NCI-H1048 (cell line): ENCODE measurements around the gene CCDC3.
"Not testable (repeated sequence)": the region's sequence is repeated elsewhere in the genome, so short reads cannot be mapped to it uniquely, and the experiment has no call there.

Source experiments
- DNase-seq: peaks from one replicate; lab custom pipeline; 2025; lab: John Stamatoyannopoulos, UW

Gene CCDC3

GRCh38 chr10:13000431-13000830, 1.1 kb downstream of the CCDC3 start:
- no peak for DNase-seq

- no peak for DNase-seq
Measured at GRCh38 chr10:12999849-13000248, 1.7 kb downstream of the CCDC3 start.

- no peak for DNase-seq
Measured at GRCh38 chr10:12995425-12995861, 6.1 kb downstream of the CCDC3 start.

- DNase-seq: no peak
Measured at GRCh38 chr10:12993595-12993994, 7.9 kb downstream of the CCDC3 start.

GRCh38 chr10:12985347-12985746, 16.2 kb downstream of the CCDC3 start:
- DNase-seq: no peak

GRCh38 chr10:12984165-12984747, 17.3 kb downstream of the CCDC3 start:
- no peak for DNase-seq

GRCh38 chr10:12983568-12983967, 17.9 kb downstream of the CCDC3 start:
- not testable (repeated sequence) for DNase-seq

GRCh38 chr10:12981570-12981969, 19.9 kb downstream of the CCDC3 start:
- DNase-seq: no peak

- no peak for DNase-seq
Measured at GRCh38 chr10:12980713-12981306, 20.7 kb downstream of the CCDC3 start.

GRCh38 chr10:12980102-12980661, 21.3 kb downstream of the CCDC3 start:
- DNase-seq: no peak

GRCh38 chr10:12978891-12979290, 22.6 kb downstream of the CCDC3 start:
- DNase-seq: no peak

- DNase-seq: no peak
Measured at GRCh38 chr10:12975906-12976305, 25.6 kb downstream of the CCDC3 start.

GRCh38 chr10:12975266-12975665, 26.2 kb downstream of the CCDC3 start:
- DNase-seq: no peak

GRCh38 chr10:12974491-12975199, 26.9 kb downstream of the CCDC3 start:
- DNase-seq: no peak

- DNase-seq: no peak
Measured at GRCh38 chr10:12974078-12974477, 27.4 kb downstream of the CCDC3 start.

- DNase-seq: no peak
Measured at GRCh38 chr10:12973149-12973718, 28.3 kb downstream of the CCDC3 start.

- DNase-seq: no peak
Measured at GRCh38 chr10:12972146-12972545, 29.4 kb downstream of the CCDC3 start.

- DNase-seq: no peak
Measured at GRCh38 chr10:12971001-12971788, 30.3 kb downstream of the CCDC3 start.

- DNase-seq: no peak
Measured at GRCh38 chr10:12969951-12970350, 31.6 kb downstream of the CCDC3 start.

- no peak for DNase-seq
Measured at GRCh38 chr10:12966067-12966466, 35.4 kb downstream of the CCDC3 start.

GRCh38 chr10:12965571-12965970, 35.9 kb downstream of the CCDC3 start:
- no peak for DNase-seq

GRCh38 chr10:12962556-12962955, 39.0 kb downstream of the CCDC3 start:
- DNase-seq: no peak
